Skeletal muscle tissue (tissue), 4 donors: Measurements from ENCODE around the gene LRRC8D. TPM values are rescaled to one million over a fixed set of nuclear protein-coding genes. Genes with fewer than 3 reads are reported as not detected.
"Not testable (repeated sequence)": the region's sequence is repeated elsewhere in the genome, so short reads cannot be mapped to it uniquely, and the experiment has no call there.

Experiments
- H3K27ac ChIP-seq: one replicate; pipeline ENCODE4 v1.7.0; 2013; ENCODE audit warnings: mild to moderate bottlenecking, low read depth, low read length, inconsistent platforms
- H3K27me3 ChIP-seq, 3 donors: one replicate each; pipeline ENCODE4 v1.7.0; 2013; ENCODE audit warnings: low read length in 3 of 3; ENCODE audit not compliant: control insufficient read depth in 3 of 3, insufficient read depth in 3 of 3
- H3K36me3 ChIP-seq, 3 donors: one replicate each; pipeline ENCODE4 v1.7.0; 2013; ENCODE audit warnings: low read length in 3 of 3; ENCODE audit not compliant: control insufficient read depth in 3 of 3, insufficient read depth in 3 of 3
- H3K4me1 ChIP-seq, 3 donors: one replicate each; pipeline ENCODE4 v1.7.0; 2013; ENCODE audit warnings: low read length in 3 of 3, mild to moderate bottlenecking in 3 of 3; ENCODE audit not compliant: control insufficient read depth in 3 of 3, insufficient read depth in 3 of 3
- H3K4me3 ChIP-seq, 3 donors: one replicate each; pipeline ENCODE4 v1.7.0; 2013; ENCODE audit warnings: low read length in 3 of 3
- H3K9ac ChIP-seq, 3 donors: one replicate each; pipeline ENCODE4 v1.7.0; 2013; ENCODE audit warnings: low read length in 3 of 3, mild to moderate bottlenecking in 3 of 3, moderate library complexity in 2 of 3, low read depth in 1 of 3
- H3K9me3 ChIP-seq, 3 donors: one replicate each; pipeline ENCODE4 v1.7.0; 2013; ENCODE audit warnings: low read length in 3 of 3; ENCODE audit not compliant: control insufficient read depth in 3 of 3
- total RNA-seq: library from RNA; depleted of rRNA; stranded (reverse); fragments of >200 nt; gene quantifications from one replicate; pipeline ENCODE4 v1.2.3, GENCODE V29; 2014
- donor health status: Osteomylitis.

Gene LRRC8D
- total RNA-seq, 1 donor from 2014 or later, result 4.7 TPM

GRCh38 chr1:89923517-89923916 is 102.7 kb downstream of the LRRC8D start:
- H3K36me3 ChIP-seq, result no peaks in the 10 kb centered on the region
- no peaks in the 10 kb centered on the region for H3K9me3 ChIP-seq
- H3K9ac ChIP-seq, result no peak overlapping the region
- peaks cover 0 to 2% (median under 1%) of the 10 kb centered on the region in 3 donors for H3K4me1 ChIP-seq
- H3K4me3 ChIP-seq, result no peak overlapping the region
- H3K27me3 ChIP-seq, result no peaks in the 10 kb centered on the region
- H3K27ac ChIP-seq, result no peak overlapping the region

DNA sequence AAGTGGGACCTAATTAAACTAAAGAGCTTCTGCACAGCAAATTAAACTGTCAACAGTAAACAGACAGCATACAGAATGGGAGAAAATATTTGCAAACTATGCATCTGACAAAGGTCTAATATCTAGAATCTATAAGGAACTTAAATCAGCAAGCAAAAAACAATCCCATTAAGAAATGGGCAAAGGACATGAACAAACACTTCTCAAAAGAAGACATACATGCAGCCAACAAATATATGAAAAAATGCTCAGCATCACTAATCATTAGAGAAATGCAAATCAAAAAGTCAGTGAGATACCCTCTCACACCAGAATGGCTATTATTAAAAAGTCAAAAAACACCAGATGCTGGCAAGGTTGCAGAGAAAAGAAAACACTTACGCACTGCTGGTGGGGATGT is 103.2 kb downstream of the LRRC8D start:
- not testable (repeated sequence) for H3K27me3 ChIP-seq, H3K9ac ChIP-seq, H3K9me3 ChIP-seq, H3K4me1 ChIP-seq, H3K36me3 ChIP-seq, H3K4me3 ChIP-seq, H3K27ac ChIP-seq

DNA sequence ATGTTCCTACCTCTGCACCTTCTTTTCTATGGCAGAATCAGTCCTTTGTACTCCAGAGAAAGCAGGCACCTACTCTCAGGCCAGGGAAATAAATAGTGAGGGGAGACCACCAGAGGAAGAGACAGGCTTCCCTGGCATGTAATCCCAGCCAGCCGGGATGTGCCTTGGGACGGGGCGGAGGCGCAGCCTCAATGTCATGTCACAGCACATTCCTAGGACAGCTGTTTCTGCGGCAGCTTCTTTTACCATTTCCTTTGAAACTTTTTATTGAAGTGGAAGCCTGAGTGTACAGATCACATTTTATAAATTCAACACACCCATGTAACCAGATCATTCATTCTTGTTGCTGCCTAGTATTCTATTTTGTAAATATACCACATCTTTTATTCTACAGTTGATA is 106.2 kb downstream of the LRRC8D start:
- Histone ChIP-seq H3K9me3 (no peaks in the 10 kb centered on the region), H3K9ac (no peak overlapping the region), H3K27me3 (no peaks in the 10 kb centered on the region), H3K36me3 (no peaks in the 10 kb centered on the region), H3K4me1 (no peaks in the 10 kb centered on the region), H3K27ac (no peak overlapping the region), H3K4me3 (no peak overlapping the region)

DNA sequence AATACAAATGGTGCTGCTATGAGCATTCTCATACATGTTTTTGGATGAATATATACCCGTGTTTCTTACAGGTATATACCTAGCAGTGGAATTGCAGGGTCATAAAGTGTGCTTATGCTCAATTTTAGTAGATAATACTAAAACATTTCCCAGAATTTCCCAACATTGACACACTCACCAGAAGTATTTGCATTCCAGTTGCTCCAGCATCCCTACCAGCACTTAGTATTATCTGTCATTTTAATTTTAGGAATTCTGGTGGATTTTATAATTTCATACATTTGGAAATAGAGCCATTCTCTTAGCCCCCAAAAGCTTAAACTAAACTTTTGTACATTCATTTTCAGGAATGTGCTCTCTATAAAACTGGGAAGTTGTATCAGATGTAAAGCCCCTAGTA is 106.6 kb downstream of the LRRC8D start:
- Histone ChIP-seq H3K27ac (no peak overlapping the region), H3K9ac (no peak overlapping the region), H3K4me1 (no peaks in the 10 kb centered on the region), H3K9me3 (no peaks in the 10 kb centered on the region), H3K4me3 (no peak overlapping the region), H3K27me3 (no peaks in the 10 kb centered on the region), H3K36me3 (no peaks in the 10 kb centered on the region)

- no peaks in the 10 kb centered on the region for H3K4me1 ChIP-seq
- H3K9me3 ChIP-seq, result no peaks in the 10 kb centered on the region
- H3K9ac ChIP-seq, result no peak overlapping the region
- H3K4me3 ChIP-seq, result no peak overlapping the region
- no peak overlapping the region for H3K27ac ChIP-seq
- H3K36me3 ChIP-seq, result peaks cover 7% of the 10 kb centered on the region in 3 donors
- H3K27me3 ChIP-seq, result no peaks in the 10 kb centered on the region
Observed at GRCh38 chr1:89928506-89928905, 107.7 kb downstream of the LRRC8D start.

- Histone ChIP-seq H3K36me3 (peaks cover 10 to 17% (median 14%) of the 10 kb centered on the region in 3 donors), H3K4me1 (no peaks in the 10 kb centered on the region), H3K9ac (no peak overlapping the region), H3K4me3 (no peak overlapping the region), H3K27ac (no peak overlapping the region), H3K9me3 (no peaks in the 10 kb centered on the region), H3K27me3 (no peaks in the 10 kb centered on the region)
Observed at GRCh38 chr1:89929467-89930063, 108.7 kb downstream of the LRRC8D start.

DNA sequence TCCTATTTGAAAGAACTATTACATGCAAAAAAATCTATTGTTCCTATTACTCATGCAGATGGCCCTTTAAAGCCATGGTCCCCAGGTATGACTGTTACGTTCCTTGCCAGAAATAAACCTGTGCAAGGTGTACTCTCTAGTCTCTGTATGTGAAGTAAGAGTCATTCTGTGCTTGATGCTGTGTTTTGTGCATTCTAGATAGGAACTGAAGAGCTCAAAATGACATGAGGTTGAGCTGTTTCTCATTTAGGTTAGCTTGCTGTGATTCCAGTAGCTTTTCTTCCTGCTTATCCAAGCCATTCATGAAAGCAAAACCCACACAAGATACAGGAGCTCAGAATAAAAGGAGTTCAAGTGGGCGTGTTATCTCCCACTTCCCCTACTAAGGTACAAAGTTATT is 109.7 kb downstream of the LRRC8D start:
- Histone ChIP-seq H3K36me3 (peaks cover 10 to 17% (median 17%) of the 10 kb centered on the region in 3 donors), H3K9ac (no peak overlapping the region), H3K27me3 (no peaks in the 10 kb centered on the region)

DNA sequence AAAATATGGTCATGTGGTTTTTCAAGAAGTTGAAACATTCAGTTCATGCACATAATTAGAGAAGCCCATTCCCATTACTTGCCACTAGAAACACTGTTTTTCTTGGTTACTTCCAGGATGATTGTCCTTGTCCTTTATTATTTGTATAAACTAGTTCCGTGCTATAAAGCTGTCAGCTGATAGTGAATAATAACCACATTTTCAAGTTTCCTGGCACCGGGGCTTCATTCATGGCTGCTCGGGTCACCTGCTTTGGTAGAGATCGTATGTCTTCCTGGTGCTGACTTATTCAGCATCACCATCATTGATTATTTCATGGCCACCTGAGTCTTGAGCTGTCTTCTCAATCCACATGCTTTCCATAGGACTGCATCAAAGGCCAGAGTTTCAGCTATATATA is 111.1 kb downstream of the LRRC8D start:
- Histone ChIP-seq H3K36me3 (peaks cover 10 to 17% (median 17%) of the 10 kb centered on the region in 3 donors), H3K27me3 (no peaks in the 10 kb centered on the region), H3K4me3 (no peak overlapping the region), H3K27ac (no peak overlapping the region), H3K9me3 (no peaks in the 10 kb centered on the region), H3K4me1 (no peaks in the 10 kb centered on the region), H3K9ac (no peak overlapping the region)

More for the DNA sequence above, 109.7 kb downstream of the LRRC8D start:
- Histone ChIP-seq H3K9me3 (no peaks in the 10 kb centered on the region), H3K4me3 (no peak overlapping the region), H3K27ac (no peak overlapping the region), H3K4me1 (no peaks in the 10 kb centered on the region)

- peaks cover 10 to 17% (median 17%) of the 10 kb centered on the region in 3 donors for H3K36me3 ChIP-seq
- peaks cover 0 to 4% (median under 1%) of the 10 kb centered on the region in 3 donors for H3K4me1 ChIP-seq
- H3K27ac ChIP-seq, result no peak overlapping the region
- no peaks in the 10 kb centered on the region for H3K27me3 ChIP-seq
- H3K9me3 ChIP-seq, result no peaks in the 10 kb centered on the region
- H3K4me3 ChIP-seq, result no peak overlapping the region
- H3K9ac ChIP-seq, result no peak overlapping the region
Observed at GRCh38 chr1:89932598-89933364, 111.9 kb downstream of the LRRC8D start.

DNA sequence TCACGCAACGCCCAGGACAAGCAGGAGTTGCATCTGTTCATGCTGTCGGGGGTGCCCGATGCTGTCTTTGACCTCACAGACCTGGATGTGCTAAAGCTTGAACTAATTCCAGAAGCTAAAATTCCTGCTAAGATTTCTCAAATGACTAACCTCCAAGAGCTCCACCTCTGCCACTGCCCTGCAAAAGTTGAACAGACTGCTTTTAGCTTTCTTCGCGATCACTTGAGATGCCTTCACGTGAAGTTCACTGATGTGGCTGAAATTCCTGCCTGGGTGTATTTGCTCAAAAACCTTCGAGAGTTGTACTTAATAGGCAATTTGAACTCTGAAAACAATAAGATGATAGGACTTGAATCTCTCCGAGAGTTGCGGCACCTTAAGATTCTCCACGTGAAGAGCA is 113.6 kb downstream of the LRRC8D start:
- Histone ChIP-seq H3K4me3 (no peak overlapping the region), H3K9me3 (no peaks in the 10 kb centered on the region), H3K9ac (no peak overlapping the region), H3K27ac (no peak overlapping the region), H3K27me3 (no peaks in the 10 kb centered on the region), H3K36me3 (peaks cover 10 to 17% (median 17%) of the 10 kb centered on the region in 3 donors), H3K4me1 (peaks cover 4 to 14% (median 7%) of the 10 kb centered on the region in 3 donors)
